BJ (cell line): ENCODE measurements around the gene NSD1. TPM values are rescaled to one million over a fixed set of nuclear protein-coding genes. Genes with fewer than 3 reads are reported as not detected.

ENCODE experiments used
- CTCF ChIA-PET: fragments of 350-600 bp; formaldehyde crosslinking; extraction: SDS; loops from one replicate; lab custom pipeline; 2021; ENCODE audit warnings: antibody characterized with exemption, inconsistent platforms; lab: Yijun Ruan, JAX
- POLR2A ChIA-PET: fragments of 300-600 bp; sonication (Branson Sonifier 250); formaldehyde crosslinking; extraction: SDS; loops from one replicate; lab custom pipeline; 2021; ENCODE audit warnings: antibody characterized with exemption; lab: Charles Lee
- DNase-seq: peaks from one replicate; pipeline ENCODE4 v3.0.0-alpha.2; 2011; ENCODE audit warnings: low read depth
- H3K27me3 ChIP-seq: 2 replicates; pipeline ENCODE4 v1.6.0; 2011; ENCODE audit warnings: low read length; ENCODE audit not compliant: control insufficient read depth, insufficient read depth
- H3K36me3 ChIP-seq: 2 replicates; pipeline ENCODE4 v1.5.1; 2011; ENCODE audit warnings: low read length; ENCODE audit not compliant: control insufficient read depth, insufficient read depth
- H3K4me3 ChIP-seq: 2 replicates; pipeline ENCODE4 v1.5.1; 2011; ENCODE audit warnings: low read depth, mild to moderate bottlenecking, control low read depth, low read length
- CTCF ChIP-seq: IDR thresholded peaks from 2 replicates; pipeline ENCODE4 v1.5.1; 2011; ENCODE audit warnings: low read depth, mild to moderate bottlenecking, control low read depth, inconsistent platforms, low read length, moderate library complexity; ENCODE audit not compliant: insufficient read depth
- polyA plus RNA-seq: library from polyadenylated mRNA; depleted of rRNA; stranded (reverse); fragments of >200 nt; gene quantifications from 2 replicates; pipeline ENCODE4 v1.2.3, GENCODE V29; 2011

The NSD1 gene
- polyA plus RNA-seq, 1 experiment = 15.8 TPM

GRCh38 chr5:177092178-177093081 is 41.1 kb upstream of the NSD1 start:
- H3K27me3 ChIP-seq = 0 out of 2 replicates have a peak, but pooled peaks cover 4% of the 10 kb centered on the region
- no peak for DNase-seq
- POLR2A ChIA-PET = no interaction called here
- CTCF ChIA-PET = interaction anchor here (2.0 to 6.8 kb wide), 2 partner anchors 20 kb away, joined by 8 to 33 read pairs; no protein-coding TSS in a partner anchor
- no peak for TF ChIP-seq CTCF
- H3K4me3 ChIP-seq = no peak overlapping the region
- H3K36me3 ChIP-seq = no peaks in the 10 kb centered on the region

- H3K36me3 ChIP-seq = no peaks in the 10 kb centered on the region
- no peak for TF ChIP-seq CTCF
- POLR2A ChIA-PET = no interaction called here
- H3K4me3 ChIP-seq = no peak overlapping the region
- DNase-seq = no peak
- CTCF ChIA-PET = interaction anchor here (2.0 to 6.8 kb wide), 2 partner anchors 19 to 21 kb away, joined by 8 to 33 read pairs; no protein-coding TSS in a partner anchor
- 0 out of 2 replicates have a peak, but pooled peaks cover 4% of the 10 kb centered on the region for H3K27me3 ChIP-seq
Measured at GRCh38 chr5:177093082-177093712, 40.4 kb upstream of the NSD1 start.

- TF ChIP-seq CTCF = no peak
- POLR2A ChIA-PET = no interaction called here
- no peaks in the 10 kb centered on the region for H3K36me3 ChIP-seq
- no peak for DNase-seq
- no peak overlapping the region for H3K4me3 ChIP-seq
- H3K27me3 ChIP-seq = 0 out of 2 replicates have a peak, but pooled peaks cover 2% of the 10 kb centered on the region
- CTCF ChIA-PET = interaction anchor here (1.8 to 6.8 kb wide), 2 partner anchors 18 to 22 kb away, joined by 5 to 33 read pairs; no protein-coding TSS in a partner anchor
Measured at GRCh38 chr5:177093803-177094202, 39.8 kb upstream of the NSD1 start.

GRCh38 chr5:177094224-177095087 is 39.1 kb upstream of the NSD1 start:
- no peak for DNase-seq
- H3K36me3 ChIP-seq = no peaks in the 10 kb centered on the region
- POLR2A ChIA-PET = no interaction called here
- H3K27me3 ChIP-seq = 0 out of 2 replicates have a peak, but pooled peaks cover 2% of the 10 kb centered on the region
- no peak overlapping the region for H3K4me3 ChIP-seq
- TF ChIP-seq CTCF = no peak
- CTCF ChIA-PET = interaction anchor here (0.7 to 6.8 kb wide), 3 partner anchors 8 to 23 kb away, joined by 3 to 33 read pairs (median 5); no protein-coding TSS in a partner anchor
